Nucleus accumbens (tissue), 56 donors: ENCODE data around the gene CLASP2.
"Not testable (repeated sequence)": the region's sequence is repeated elsewhere in the genome, so short reads cannot be mapped to it uniquely, and the experiment has no call there.

Source experiments
- DNase-seq, 56 donors: peaks; one replicate each; lab custom pipeline; 2025; lab: John Stamatoyannopoulos, UW

Gene CLASP2

DNA sequence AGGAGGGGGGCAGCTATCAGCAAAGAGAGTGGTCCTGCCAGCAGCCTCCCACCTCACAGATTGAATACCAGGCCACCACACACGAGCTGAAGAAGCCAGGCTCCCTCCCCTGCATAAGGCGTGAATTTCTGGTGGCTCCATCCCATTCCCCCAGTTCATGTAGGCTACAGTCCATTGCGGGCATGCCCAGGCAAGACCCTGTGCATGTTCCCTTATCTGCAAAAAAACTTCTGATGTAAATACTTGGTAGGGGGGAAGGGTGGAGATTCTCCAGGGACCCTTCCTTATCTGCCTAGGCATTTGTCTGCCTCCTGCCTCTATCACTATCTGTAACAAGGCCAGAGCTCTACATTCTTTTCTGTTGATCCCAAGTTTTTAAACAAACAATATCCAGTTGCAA, 250.3 kb downstream of the CLASP2 start:
- no peak for DNase-seq

DNA sequence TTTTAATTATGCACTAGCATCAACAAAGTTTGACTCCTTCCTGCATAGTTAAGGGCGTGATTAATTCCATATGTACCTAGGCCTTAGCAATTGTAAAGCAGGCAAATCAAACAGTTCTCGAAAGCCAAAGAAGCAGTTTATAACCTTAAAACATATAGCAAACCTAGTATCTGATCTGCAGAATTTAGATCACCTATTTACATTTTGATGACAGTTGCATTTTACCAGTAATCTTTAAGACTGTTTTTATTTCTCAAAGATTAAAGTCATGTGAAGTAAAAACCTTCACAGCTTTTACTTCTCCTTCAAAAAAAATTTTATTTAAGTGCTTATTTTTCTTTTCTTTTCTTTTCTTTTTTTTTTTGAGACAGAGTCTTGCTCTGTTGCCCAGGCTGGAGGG, 257.0 kb downstream of the CLASP2 start:
- DNase-seq = no peak

DNA sequence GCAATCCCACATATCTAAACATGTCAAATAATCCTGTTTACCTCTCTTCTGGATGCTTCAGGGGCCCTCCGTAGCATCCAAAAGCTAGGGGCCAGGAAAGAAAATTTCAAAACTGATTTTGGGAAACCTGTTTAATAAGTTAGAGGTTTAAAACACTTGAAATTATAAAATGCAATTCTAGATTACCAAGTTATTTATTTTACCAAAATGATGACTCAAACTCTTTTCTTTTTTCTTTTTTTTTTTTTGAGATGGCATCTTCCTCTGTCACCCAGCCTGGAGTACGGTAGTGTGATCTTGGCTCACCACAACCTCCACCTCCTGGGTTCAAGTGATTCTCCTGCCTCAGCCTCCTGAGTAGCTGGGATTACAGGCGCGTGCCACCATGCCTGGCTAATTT, 258.5 kb downstream of the CLASP2 start:
- DNase-seq = not testable (repeated sequence)

DNA sequence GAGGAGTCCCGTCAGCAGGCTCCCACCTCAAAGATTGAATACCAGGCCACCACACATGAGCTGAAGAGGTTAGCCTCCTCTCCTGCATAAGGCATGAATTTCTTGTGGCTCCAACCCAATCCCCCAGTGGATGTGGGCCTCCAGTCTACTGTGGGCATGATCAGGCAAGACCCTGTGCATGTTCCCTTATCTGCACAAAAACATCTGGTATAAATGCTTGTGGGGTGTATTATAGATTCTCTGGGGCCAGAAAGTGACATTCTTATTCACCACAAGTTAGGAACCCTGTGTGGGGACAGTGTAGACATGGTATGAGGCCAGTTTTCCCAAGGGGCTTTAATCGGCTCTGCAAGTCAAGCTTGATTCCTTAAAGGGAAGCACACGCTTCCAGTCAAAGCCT, 259.6 kb downstream of the CLASP2 start:
- DNase-seq = no peak

DNA sequence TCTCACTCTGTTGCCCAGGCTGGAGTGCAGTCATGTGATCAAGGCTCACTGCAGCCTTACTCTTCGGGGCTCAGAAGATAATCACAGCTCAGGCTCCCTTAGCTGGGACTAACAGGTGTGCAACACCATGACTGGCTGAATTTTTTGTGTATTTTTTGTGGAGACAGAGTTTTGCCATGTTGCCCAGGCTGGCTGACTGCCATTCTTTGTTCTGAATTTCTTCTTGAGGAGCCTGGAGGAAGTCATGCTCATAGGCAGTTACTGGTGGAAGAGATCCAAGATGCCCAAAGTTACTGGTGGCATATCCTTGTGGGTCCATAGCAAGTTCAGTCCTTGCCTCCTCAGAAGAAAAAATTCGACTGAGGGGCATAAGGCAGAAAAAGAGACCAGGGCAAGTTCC, 261.3 kb downstream of the CLASP2 start:
- DNase-seq = no peak

DNA sequence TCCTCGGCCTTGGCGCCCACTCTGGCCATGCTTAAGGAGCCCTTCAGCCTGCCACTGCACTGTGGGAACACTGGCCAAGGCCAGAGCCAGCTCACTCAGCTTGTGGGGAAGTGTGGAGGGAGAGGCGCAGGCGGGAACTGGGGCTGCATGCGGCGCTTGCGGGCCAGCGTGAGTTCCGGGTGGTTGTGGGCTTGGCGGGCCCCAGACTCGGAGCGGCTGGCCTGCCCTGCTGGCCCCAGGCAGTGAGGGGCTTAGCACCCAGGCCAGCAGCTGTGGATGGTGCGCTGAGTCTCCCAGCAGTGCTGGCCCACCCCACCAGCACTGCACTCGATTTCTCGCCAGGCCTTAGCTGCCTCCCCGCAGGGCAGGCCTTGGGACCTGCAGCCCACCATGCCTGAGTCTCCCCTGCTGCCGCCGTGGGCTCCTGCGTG, 264.7 kb downstream of the CLASP2 start:
- no peak for DNase-seq

DNA sequence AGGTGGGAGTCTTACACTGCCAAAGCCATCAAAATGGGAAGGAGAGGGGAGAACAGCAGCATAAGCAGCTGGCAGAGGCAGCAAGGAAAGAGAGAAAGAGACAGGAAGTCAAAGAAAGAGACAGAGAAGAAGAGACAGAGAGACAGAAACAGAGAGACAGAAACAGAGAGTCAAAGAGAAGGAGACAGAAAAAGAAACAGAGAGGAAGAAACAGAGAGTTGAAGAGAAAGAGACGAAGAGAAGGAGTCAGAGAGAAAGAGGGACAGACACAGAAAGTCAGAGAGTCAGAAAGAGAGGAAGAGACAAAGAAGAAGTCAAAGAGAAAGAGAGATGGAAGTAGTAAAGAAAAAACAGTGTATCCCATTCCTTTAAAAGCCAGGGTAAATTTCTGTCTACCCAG, 266.1 kb downstream of the CLASP2 start:
- not testable (repeated sequence) for DNase-seq

DNA sequence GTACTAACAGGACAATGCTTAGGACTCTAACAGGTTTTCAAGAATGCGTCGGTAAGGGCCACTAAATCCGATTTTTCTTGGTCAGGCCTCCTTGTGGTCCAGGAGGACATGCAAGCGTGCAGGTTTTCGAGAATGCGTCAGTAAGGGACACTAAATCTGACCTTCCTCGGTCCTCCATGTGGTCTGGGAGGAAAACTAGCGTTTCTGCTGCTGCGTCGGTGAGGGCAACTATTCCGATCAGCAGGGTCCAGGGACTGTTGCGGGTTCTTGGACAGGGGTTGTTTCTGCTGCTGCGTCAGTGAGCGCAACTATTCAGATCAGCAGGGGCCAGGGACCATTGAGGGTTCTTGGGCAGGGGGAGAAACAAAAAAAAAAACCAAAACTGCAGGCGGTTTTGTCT, 270.1 kb downstream of the CLASP2 start:
- DNase-seq = no peak

DNA sequence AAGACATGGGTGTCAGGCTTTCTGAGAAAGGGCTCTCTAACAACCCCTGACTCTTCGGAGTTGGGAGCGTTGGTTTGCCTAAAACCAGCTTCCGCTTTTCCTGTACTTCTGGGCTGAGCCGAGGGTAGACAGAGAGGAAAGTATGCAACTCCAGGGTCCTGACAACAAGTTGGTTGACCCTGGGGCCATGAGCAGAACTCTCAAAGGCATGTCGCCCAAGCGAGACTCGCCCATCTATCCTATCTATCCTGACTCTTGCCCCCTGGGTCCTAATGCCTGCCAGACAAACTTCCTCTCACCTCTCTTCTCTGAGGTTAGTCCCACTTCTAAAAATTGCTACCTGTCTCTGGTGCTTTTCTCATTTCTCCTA, 270.8 kb downstream of the CLASP2 start:
- not testable (repeated sequence) for DNase-seq
